GM21529 (cell line): Measurements from ENCODE around the gene RASL10A.

Experiments used
- ATAC-seq: cut with Tn5 transposase; IDR thresholded peaks from one replicate; pipeline ENCODE4 v1.9.1; 2021; ENCODE audit not compliant: unreplicated experiment

RASL10A gene

DNA sequence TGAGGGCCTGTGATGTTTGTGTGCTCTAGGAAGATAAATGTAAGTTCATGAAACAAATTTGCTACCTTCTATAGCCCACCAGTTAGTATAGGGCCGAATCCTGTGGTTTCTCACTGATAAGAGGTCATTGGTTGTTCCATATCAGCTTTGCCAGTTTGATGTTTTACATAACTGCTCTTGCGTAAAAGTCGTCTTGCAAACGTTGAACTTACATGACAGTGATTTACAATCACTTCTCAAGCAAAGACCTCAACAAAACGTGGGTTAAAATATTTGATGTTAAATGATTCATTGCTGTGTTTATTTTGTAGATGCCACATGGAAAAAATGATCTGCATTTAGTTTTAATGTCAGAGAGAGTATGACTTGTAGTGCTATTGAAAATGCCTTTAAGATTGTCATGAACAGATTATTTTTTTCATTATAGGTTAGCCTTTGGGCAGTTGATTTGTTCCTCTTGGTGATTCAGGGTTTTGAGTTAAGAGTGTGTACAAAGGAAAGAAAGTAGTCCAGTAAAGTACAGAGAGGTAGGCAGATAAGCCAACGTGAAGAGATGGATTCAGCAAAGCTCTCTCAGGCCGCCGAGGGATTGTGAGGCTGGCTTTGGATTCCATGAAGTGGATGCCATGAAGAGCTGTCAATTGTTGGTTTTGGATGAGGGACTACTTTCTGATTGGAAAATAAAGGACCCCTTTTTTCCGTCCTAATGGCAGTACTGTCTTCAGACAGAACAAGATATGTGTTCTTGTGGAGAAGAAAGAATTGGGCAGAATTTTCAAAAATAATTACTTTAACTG lies 44.8 kb downstream of the RASL10A start:
- no peak for ATAC-seq

DNA sequence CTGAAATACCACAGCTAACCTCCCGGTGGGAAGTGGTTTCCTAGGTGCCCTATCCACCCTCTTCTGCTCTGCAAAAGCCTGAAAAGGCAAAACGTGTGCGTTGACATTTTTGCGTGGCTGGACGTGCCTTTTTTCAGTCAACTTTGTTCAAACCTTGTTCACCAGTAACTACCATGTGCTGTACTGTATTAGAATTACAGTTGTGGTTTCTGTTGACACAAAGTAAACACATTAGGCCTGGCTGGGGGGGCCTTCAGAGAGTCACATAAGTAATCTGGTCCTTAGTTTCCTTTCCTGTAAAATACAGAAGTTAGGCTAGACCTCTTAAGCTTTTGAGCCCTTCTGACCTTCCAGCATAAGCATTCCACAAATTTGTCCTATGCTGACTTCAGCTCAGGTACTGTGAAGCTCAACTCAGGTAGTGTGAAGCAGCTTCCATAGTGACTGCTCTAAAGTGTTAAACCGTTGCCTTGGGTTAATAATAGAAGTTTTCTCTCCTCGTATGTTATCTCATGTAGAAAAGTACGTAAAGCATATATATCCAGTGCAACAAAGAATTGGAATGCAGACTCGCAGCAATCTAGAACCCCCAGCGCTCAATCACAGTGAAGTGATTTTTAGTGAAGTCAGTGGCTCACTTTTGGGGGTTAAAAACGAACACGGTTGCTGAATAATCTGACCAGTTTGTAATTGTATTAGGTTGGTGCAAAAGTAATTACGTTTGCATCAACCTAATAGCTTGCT lies 45.6 kb downstream of the RASL10A start:
- ATAC-seq, result no peak

DNA sequence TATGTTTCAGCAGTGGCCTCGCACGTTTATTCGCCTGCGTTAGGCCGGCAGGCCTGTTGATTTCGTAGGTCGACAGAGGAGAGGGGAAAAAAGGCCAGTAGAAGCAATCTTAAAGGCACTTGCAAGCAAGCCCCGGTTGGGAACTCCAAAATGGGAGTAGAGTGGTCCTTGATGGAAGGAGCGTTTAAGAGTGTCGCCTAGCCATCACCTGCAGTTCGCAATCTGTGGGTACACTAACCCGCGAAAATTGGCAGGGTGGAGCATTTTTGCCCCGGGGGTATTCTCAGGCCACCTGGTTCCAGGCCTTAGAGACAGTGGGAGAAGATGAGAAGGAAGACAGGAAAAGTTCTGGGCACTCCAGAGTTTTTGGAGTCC lies 46.3 kb downstream of the RASL10A start:
- no peak for ATAC-seq

DNA sequence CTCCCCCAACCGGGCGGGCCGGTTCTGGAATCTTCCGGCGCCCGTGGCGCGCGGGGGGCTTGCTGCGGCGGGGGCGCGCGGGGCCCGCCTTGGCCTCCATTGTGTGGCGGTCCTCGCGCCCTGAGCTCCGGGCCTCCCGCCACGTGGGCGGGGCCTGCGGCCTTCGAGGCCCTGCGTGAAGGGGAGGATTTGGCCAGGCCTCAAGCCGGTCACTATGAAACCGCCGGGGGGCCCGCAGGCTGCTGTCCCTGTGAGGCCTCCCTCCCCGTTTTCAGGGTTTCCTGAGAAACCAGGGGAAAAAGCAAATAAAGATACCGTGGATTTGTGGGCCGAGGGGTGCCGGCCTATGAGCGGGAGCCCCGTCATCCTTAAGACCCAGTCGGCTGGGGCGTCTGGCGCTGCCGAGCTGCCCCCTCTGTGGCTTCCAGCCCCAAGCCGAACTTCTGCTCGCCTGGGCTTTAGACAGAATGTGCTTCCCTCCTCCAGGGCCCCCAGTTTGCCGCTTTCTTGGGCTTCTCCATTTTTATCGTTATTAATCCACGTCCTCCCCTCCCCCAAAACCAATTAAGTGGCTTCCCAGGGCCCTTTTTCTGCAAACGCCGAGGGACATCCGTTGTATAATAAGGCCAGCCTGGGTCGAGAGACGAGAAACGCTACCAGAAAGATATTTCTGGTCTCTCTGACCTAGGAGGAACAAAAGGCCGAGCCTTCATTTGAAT lies 46.8 kb downstream of the RASL10A start:
- peak; percentile 10 for ATAC-seq

DNA sequence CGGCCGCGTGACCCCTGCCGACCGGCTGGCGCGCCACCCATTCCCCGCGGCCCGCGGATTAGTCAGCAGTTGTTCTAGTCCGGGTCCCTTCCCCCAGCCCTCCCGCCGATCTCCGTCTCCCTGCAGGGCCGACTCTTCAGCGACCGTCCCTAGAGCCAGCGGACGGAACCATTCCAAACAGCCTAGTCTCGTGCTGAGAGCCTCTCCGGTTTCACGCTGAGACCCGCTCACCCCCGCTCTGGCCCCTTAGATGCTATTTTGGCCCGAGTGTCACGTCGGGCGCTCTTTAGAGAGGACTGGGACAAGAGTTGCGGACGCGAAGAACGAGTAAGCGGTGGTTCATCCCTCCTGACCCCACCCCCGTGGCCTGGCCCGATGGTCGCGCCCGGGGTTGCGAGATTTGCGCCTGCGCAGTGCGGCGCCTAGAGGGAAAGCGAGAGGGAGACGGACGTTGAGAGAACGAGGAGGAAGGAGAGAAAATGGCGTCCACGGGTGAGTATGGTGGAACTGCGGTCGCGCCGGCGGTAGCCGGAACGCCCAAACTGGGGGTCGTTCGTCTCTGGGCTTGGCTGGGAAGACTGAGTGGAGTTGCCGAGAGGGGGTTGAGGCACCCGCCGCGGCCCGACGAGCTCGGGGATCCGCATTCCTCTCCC lies 47.5 kb downstream of the RASL10A start, which contains the start of the genes EWSR1 and RHBDD3:
Gene EWSR1 (plus strand): TSS at position 411 of the 653 bp plus-strand sequence. CDS start 69 bp downstream, at position 480.
Gene RHBDD3 (minus strand): TSS at position 124 of the 653 bp plus-strand sequence. CDS start 2,355 bp downstream, outside the sequence.
- peak; percentile 77 for ATAC-seq

DNA sequence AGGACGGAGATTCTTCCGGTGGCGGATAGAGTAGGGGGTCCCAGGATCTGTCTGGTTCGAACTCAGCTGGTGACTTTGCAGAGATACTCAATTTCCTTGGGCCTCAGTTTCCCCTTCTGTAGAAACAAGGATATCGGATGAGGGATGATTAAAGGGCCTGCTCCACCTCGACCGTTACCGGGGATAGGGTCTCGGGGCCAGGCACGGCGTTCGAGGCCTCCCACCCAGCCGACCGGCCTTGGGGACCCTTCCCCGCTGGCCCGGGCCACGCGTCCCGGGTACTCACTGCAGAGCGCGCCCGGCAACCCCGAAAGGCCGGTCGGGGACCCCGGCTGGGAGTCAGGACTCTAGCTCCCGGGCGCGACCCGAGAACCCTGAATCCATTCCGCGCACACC lies 48.0 kb downstream of the RASL10A start:
- ATAC-seq, result peak; percentile 31

DNA sequence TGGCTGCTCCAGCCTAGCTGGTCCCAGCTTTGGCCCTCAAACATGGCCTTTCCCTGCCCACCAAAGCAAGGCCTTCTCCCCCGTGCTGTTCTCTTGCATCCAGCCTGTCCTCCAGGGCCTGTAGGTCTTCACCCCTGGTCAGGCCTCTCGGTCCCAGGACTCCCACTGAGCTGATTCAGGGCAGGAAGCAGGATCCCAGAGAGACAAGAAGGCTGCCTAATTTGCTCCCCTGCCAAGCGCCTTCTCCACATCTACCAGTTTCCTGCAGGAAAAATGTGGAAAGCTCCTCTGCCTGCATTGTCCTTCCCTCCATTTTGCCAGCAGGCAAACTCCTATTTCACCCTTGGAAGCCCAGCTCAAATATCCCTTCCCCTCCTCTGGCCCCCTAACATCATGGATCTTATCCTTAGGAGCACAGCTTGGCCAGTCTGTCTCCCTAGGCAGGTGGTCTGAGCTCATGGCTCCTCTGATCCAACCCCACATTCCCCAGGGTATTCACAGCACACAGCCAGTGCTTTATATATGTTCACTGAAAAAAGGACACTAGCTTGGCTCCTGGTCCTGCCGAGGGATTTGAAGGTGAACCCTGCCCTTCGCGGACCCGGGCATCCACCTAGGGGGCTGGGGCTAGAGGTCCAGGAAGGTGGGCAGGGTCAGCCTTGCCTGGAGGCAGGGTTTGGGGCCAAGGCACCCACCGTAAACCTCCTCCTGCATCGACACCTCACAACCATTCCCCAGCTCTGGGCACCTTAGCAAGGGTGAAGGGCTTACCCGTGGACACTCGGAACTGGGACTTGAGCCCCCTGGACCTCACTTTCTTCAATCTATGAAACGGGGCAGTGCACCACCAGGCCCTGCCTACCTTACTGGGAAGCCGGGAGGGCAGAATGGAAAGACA lies 48.7 kb downstream of the RASL10A start:
- ATAC-seq, result no peak

DNA sequence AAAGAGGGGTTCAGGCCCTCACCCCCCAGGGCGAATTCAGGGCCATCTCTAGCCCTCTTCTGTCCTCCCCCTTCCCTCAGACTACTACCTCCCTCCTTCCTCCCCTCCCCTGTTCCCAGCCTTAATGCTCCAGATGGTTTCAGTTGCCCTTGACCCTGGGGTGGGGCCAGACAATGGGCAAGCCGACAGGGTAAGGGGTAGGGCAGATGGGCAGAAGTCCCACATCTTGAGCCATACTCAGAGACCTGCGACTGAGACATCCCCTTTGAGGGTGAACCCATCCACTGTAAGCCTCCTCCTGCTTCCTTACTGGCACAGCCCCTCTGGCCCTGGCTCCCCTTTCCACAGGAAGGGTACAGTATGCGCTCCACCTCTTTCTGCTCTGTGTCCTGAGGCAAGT lies 49.6 kb downstream of the RASL10A start:
- no peak for ATAC-seq

DNA sequence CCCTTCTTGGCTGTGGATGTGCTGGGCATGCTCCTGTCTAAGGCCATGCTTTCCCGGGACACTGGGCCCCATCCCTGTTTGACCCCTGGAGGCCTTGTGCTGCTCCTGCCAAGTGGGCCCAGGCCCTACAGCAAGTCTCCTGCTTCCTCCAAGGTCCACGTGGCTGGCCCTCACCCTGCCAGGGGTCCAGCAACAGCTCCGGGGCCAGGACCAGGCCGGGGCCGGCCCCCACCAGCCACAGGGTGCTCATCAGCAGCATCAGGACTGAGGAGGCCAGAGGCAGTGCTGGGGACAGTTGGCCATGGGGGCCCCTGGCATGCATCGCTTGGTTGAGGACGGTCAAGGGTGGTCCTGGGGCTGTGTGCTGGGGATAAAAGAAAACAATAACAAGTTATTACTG lies 50.2 kb downstream of the RASL10A start:
- no peak for ATAC-seq

DNA sequence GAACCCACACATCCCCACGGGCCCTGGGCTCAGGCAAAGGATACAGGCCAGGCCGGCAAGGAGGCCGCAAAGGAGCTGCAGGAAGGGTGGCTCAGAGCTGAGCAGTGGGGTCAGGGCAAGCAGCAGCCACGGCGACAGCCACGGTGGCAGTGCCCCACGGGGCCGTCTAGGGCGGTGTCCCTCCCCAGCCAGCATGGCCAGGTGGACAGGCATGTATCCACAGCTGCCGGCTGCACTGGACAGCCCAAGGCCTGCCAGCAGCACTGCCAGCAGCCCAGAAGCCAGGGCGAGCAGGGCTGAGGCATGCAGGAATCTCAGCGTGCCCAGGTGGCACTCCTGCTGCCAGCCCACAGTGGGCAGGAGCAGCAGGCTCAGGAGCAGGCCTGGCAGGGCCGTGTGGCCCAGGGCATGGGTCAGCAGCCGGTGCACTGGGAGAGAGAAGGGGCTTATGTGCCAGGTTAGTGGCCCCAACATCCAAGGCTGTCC lies 51.7 kb downstream of the RASL10A start:
- no peak for ATAC-seq
